IMR-90 (cell line): Measurements from ENCODE around the gene ACTA2. TPM values are rescaled to one million over a fixed set of nuclear protein-coding genes. Genes with fewer than 3 reads are reported as not detected.

Source experiments
- ATAC-seq: fragments of 200-7000 bp; cut with Tn5 transposase; 2 replicates; pipeline ENCODE4 v1.9.1; 2020; ENCODE audit warnings: low read depth, mild to moderate bottlenecking, moderate library complexity
- BruUV-seq: library from RNA; stranded (reverse); fragments of 400-500 nt; replicated peaks from 2 replicates; lab custom pipeline; 2021; lab: Mats Ljungman, UMichigan
- CTCF ChIA-PET: fragments of 300-600 bp; formaldehyde crosslinking; extraction: SDS; loops from one replicate; lab custom pipeline; 2021; ENCODE audit warnings: antibody characterized with exemption; lab: Yijun Ruan, JAX
- POLR2A ChIA-PET: fragments of 300-600 bp; sonication (Branson Sonifier 250); formaldehyde crosslinking; loops from one replicate; lab custom pipeline; 2022; ENCODE audit warnings: antibody characterized with exemption; ENCODE audit not compliant: unreplicated experiment; lab: Charles Lee
- DNase-seq: peaks from one replicate; pipeline ENCODE4 v3.0.0; 2013
- H2AFZ ChIP-seq: replicated peaks from 2 replicates; pipeline ENCODE3; 2013; ENCODE audit warnings: low read length, mild to moderate bottlenecking; ENCODE audit not compliant: poor library complexity
- H2AK5ac ChIP-seq: 2 replicates; pipeline ENCODE4 v1.6.1; 2013; ENCODE audit warnings: low read depth, low read length, inconsistent platforms
- H2AK9ac ChIP-seq: replicated peaks from 2 replicates; pipeline ENCODE3; 2013; ENCODE audit warnings: mild to moderate bottlenecking, low read depth, low read length, moderate library complexity; ENCODE audit not compliant: poor library complexity
- H2BK120ac ChIP-seq: 2 replicates; pipeline ENCODE4 v1.6.1; 2013; ENCODE audit warnings: low read depth, low read length, inconsistent platforms
- H2BK15ac ChIP-seq: 3 replicates; pipeline ENCODE4 v1.6.1; 2013; ENCODE audit warnings: low read depth, low read length, inconsistent platforms
- H2BK20ac ChIP-seq: 2 replicates; pipeline ENCODE4 v1.6.1; 2013; ENCODE audit warnings: low read depth, mild to moderate bottlenecking, inconsistent platforms, low read length, moderate library complexity
- H2BK5ac ChIP-seq: 2 replicates; pipeline ENCODE4 v1.6.1; 2013; ENCODE audit warnings: mild to moderate bottlenecking, low read depth, low read length, inconsistent platforms; ENCODE audit not compliant: poor library complexity, severe bottlenecking
- H3K14ac ChIP-seq: replicated peaks from 2 replicates; pipeline ENCODE4 v1.6.1; 2013; ENCODE audit warnings: low read depth, low read length, inconsistent platforms
- H3K18ac ChIP-seq: 2 replicates; pipeline ENCODE4 v1.6.1; 2013; ENCODE audit warnings: low read depth, low read length, control low read depth
- H3K23ac ChIP-seq: 2 replicates; pipeline ENCODE4 v1.6.1; 2013; ENCODE audit warnings: low read depth, low read length, inconsistent platforms
- H3K27ac ChIP-seq: 2 replicates; pipeline ENCODE4 v1.5.1; 2013; ENCODE audit warnings: mild to moderate bottlenecking, control low read depth, low read length; ENCODE audit not compliant: insufficient read depth
- H3K27me3 ChIP-seq: 2 replicates; pipeline ENCODE4 v1.6.1; 2013; ENCODE audit warnings: low read length; ENCODE audit not compliant: control insufficient read depth, insufficient read depth
- H3K36me3 ChIP-seq: 2 replicates; pipeline ENCODE4 v1.6.1; 2013; ENCODE audit warnings: low read length, mixed read lengths; ENCODE audit not compliant: control insufficient read depth, insufficient read depth
- H3K4ac ChIP-seq: 2 replicates; pipeline ENCODE4 v1.6.1; 2013; ENCODE audit warnings: low read depth, low read length, inconsistent platforms
- H3K4me1 ChIP-seq: 2 replicates; pipeline ENCODE4 v1.6.1; 2013; ENCODE audit warnings: low read length, mixed read lengths; ENCODE audit not compliant: control insufficient read depth, insufficient read depth
- H3K4me2 ChIP-seq: 2 replicates; pipeline ENCODE4 v1.6.1; 2013; ENCODE audit warnings: low read depth, mild to moderate bottlenecking, control low read depth, low read length, moderate library complexity
- H3K4me3 ChIP-seq: 2 replicates; pipeline ENCODE4 v1.5.1; 2013; ENCODE audit warnings: low read depth, mild to moderate bottlenecking, control low read depth, low read length, moderate library complexity; ENCODE audit not compliant: insufficient read depth
- H3K56ac ChIP-seq: 2 replicates; pipeline ENCODE4 v1.6.1; 2013; ENCODE audit warnings: low read length, inconsistent platforms; ENCODE audit not compliant: insufficient read depth; ENCODE audit errors: extremely low read depth
- H3K79me1 ChIP-seq, 2 experiments: 2 replicates each; pipeline ENCODE4 v1.6.1; 2013; ENCODE audit warnings: low read length in 2 of 2, inconsistent platforms in 1 of 2, low read depth in 1 of 2
- H3K9ac ChIP-seq: 2 replicates; pipeline ENCODE4 v1.6.1; 2013; ENCODE audit warnings: low read depth, low read length, control low read depth
- H3K9me1 ChIP-seq: 2 replicates; pipeline ENCODE4 v1.6.1; 2013; ENCODE audit warnings: low read length, inconsistent platforms; ENCODE audit not compliant: insufficient read depth
- H3K9me3 ChIP-seq: 2 replicates; pipeline ENCODE4 v1.6.1; 2013; ENCODE audit warnings: low read length; ENCODE audit not compliant: control insufficient read depth, insufficient read depth
- H4K20me1 ChIP-seq: 2 replicates; pipeline ENCODE4 v1.6.1; 2013; ENCODE audit warnings: low read length, inconsistent platforms; ENCODE audit not compliant: insufficient read depth
- H4K5ac ChIP-seq: 2 replicates; pipeline ENCODE4 v1.6.1; 2013; ENCODE audit warnings: mild to moderate bottlenecking, low read depth, low read length, control low read depth
- H4K8ac ChIP-seq, 2 experiments: 2 replicates each; pipeline ENCODE4 v1.6.1; 2013; ENCODE audit warnings: low read depth in 2 of 2, low read length in 2 of 2, control low read depth in 1 of 2, inconsistent platforms in 1 of 2
- H4K91ac ChIP-seq: 2 replicates; pipeline ENCODE4 v1.6.1; 2013; ENCODE audit warnings: low read depth, low read length, inconsistent platforms; ENCODE audit not compliant: insufficient read depth
- BHLHE40 ChIP-seq: fragments of 150-350 bp; IDR thresholded peaks from 2 replicates; pipeline ENCODE4 v1.6.1; 2016; ENCODE audit warnings: mild to moderate bottlenecking, low read depth, low read length
- CEBPB ChIP-seq: IDR thresholded peaks from 2 replicates; pipeline ENCODE4 v1.6.1; 2012; ENCODE audit warnings: low read depth, low read length, improper control_type of control experiment
- CHD1 ChIP-seq: IDR thresholded peaks from 2 replicates; pipeline ENCODE4 v1.6.1; 2012; ENCODE audit warnings: low read depth, low read length, improper control_type of control experiment
- CTCF ChIP-seq: conservative IDR thresholded peaks from 2 replicates; pipeline ENCODE4 v1.5.1; 2012; ENCODE audit warnings: mild to moderate bottlenecking, low read depth, low read length, improper control_type of control experiment
- ELK1 ChIP-seq: fragments of 150-350 bp; IDR thresholded peaks from 2 replicates; pipeline ENCODE4 v1.6.1; 2016; ENCODE audit warnings: low read depth, mild to moderate bottlenecking, low read length, moderate library complexity, borderline replicate concordance
- FOS ChIP-seq: fragments of 150-350 bp; IDR thresholded peaks from 2 replicates; pipeline ENCODE4 v1.6.1; 2016; ENCODE audit warnings: low read depth, low read length
- MAFK ChIP-seq: IDR thresholded peaks from 2 replicates; pipeline ENCODE4 v1.6.1; 2012; ENCODE audit warnings: low read depth, low read length, improper control_type of control experiment
- MAZ ChIP-seq: IDR thresholded peaks from 2 replicates; pipeline ENCODE4 v1.6.1; 2012; ENCODE audit warnings: low read depth, mild to moderate bottlenecking, low read length, improper control_type of control experiment, moderate library complexity, borderline replicate concordance
- MXI1 ChIP-seq: IDR thresholded peaks from 2 replicates; pipeline ENCODE4 v1.6.1; 2012; ENCODE audit warnings: low read depth, mild to moderate bottlenecking, low read length, moderate library complexity, borderline replicate concordance
- NFE2L2 ChIP-seq: fragments of 150-350 bp; IDR thresholded peaks from 2 replicates; pipeline ENCODE4 v1.6.1; 2016; ENCODE audit warnings: low read depth, mild to moderate bottlenecking, low read length
- POLR2A ChIP-seq: IDR thresholded peaks from 2 replicates; pipeline ENCODE4 v1.6.1; 2012; ENCODE audit warnings: mild to moderate bottlenecking, low read depth, low read length
- RAD21 ChIP-seq: IDR thresholded peaks from 2 replicates; pipeline ENCODE4 v1.6.1; 2012; ENCODE audit warnings: low read length, improper control_type of control experiment
- RCOR1 ChIP-seq: IDR thresholded peaks from 2 replicates; pipeline ENCODE4 v1.6.1; 2012; ENCODE audit warnings: mild to moderate bottlenecking, low read length, improper control_type of control experiment; ENCODE audit not compliant: insufficient replicate concordance
- RFX5 ChIP-seq: IDR thresholded peaks from 2 replicates; pipeline ENCODE4 v1.8.0; 2012; ENCODE audit warnings: low read depth, mild to moderate bottlenecking, low read length, moderate library complexity
- SMC3 ChIP-seq: fragments of 150-350 bp; IDR thresholded peaks from 2 replicates; pipeline ENCODE4 v1.6.1; 2016; ENCODE audit warnings: low read depth, mild to moderate bottlenecking, antibody characterized with exemption, low read length, moderate library complexity
- USF2 ChIP-seq: fragments of 150-350 bp; IDR thresholded peaks from 2 replicates; pipeline ENCODE4 v1.6.1; 2017; ENCODE audit warnings: mild to moderate bottlenecking, antibody characterized with exemption, low read length, low read depth
- WGBS, 2 experiments: methylation state at CpG; one replicate each; pipeline versions ENCODE4 v1.1.5 to v1.1.7; 2013; ENCODE audit warnings: missing lambda C conversion rate in 2 of 2; ENCODE audit not compliant: insufficient read length in 1 of 2; ENCODE audit errors: extremely low coverage in 2 of 2; 5-methylcytosine and 5-hydroxymethylcytosine counted together
- dilution Hi-C: fragments of 300-500 bp; cut with HindIII; formaldehyde crosslinking; loops from one replicate; pipeline ENCODE4 v1.14.3; 2018; ENCODE audit warnings: low sequenced_read_pairs; ENCODE audit not compliant: unreplicated experiment
- in situ Hi-C: fragments of 300-500 bp; cut with MboI; formaldehyde crosslinking; loops from 3 replicates; pipeline ENCODE4 v1.14.3; 2019; ENCODE audit warnings: low sequenced_read_pairs, inconsistent platforms, mixed read lengths
- intact Hi-C: fragments of 100-400 bp; cut with micrococcal nuclease; formaldehyde crosslinking; loops from 2 replicates; pipeline ENCODE4 v1.10.0; 2022
- polyA plus RNA-seq, 3 experiments: library from polyadenylated mRNA; depleted of rRNA; stranded (reverse); fragments of >200 nt; gene quantifications; 2 replicates each; pipeline ENCODE4 v1.2.3, GENCODE V29; 2012; ENCODE audit warnings: low replicate concordance in 1 of 3
- total RNA-seq: library from RNA; depleted of rRNA; stranded (reverse); fragments of >200 nt; gene quantifications from 2 replicates; pipeline ENCODE4 v1.2.3, GENCODE V29; 2012

ACTA2 gene
- total and polyA plus RNA-seq, 2 of the 4 experiments (the other 2 are of a cell fraction), result 978 to 1,235 TPM

- Histone ChIP-seq H2BK20ac (peak overlapping the region; percentile 22; the same call in 1 of the 2 replicates), H4K91ac (no peak overlapping the region), H4K8ac (0 out of 4 replicates have a peak overlapping the region, but pooled peaks of 1 of the 2 experiments have one; percentile 6), H3K9me1 (peaks cover 3% of the 10 kb centered on the region; the same call in 1 of the 2 replicates), H3K4me3 (no peak overlapping the region), H3K9ac (no peak overlapping the region), H3K27me3 (no peaks in the 10 kb centered on the region), H3K27ac (no peak overlapping the region), H3K23ac (peak overlapping the region; percentile 60; the same call in 1 of the 2 replicates), H3K18ac (peak overlapping the region; percentile 83; the same call in 1 of the 2 replicates), H2BK120ac (no peak overlapping the region; the same call in 1 of the 2 replicates), H3K4me2 (peak overlapping the region; percentile 55; the same call in 1 of the 2 replicates), H4K5ac (peak overlapping the region; percentile 30; the same call in 1 of the 2 replicates), H2AFZ (no peak overlapping the region), H3K56ac (no peak overlapping the region), H4K20me1 (no peaks in the 10 kb centered on the region), H3K36me3 (no peaks in the 10 kb centered on the region), H2BK5ac (peak overlapping the region; percentile 52), H3K14ac (no peak overlapping the region; the same call in 1 of the 2 replicates), H2BK15ac (no peak overlapping the region), H2AK9ac (no peak overlapping the region), H3K79me1 (peaks cover 3 to 39% of the 10 kb centered on the region in 2 experiments; a peak in 3 of 4 replicates), H3K9me3 (no peaks in the 10 kb centered on the region), H3K4ac (no peak overlapping the region), H2AK5ac (no peak overlapping the region), H3K4me1 (peaks cover 7% of the 10 kb centered on the region)
- TF ChIP-seq USF2 (no peak), BHLHE40 (no peak), FOS (no peak), SMC3 (no peak), RFX5 (no peak), ELK1 (no peak), RCOR1 (no peak), CHD1 (no peak), MAFK (no peak), NFE2L2 (no peak), RAD21 (no peak), MAZ (no peak), MXI1 (no peak), CTCF (no peak), POLR2A (no peak), CEBPB (no peak)
- dilution Hi-C loops (no loop called here), in situ Hi-C loops (no loop called here), intact Hi-C loops (no loop called here)
- ChIA-PET CTCF (interaction anchor here (1.0 kb wide), 1 partner anchor 28 kb away, joined by 3 read pairs; no protein-coding TSS in a partner anchor), POLR2A (no interaction called here)
- WGBS, 2 experiments, result no CpG with 5 or more reads among the region's 1 CpG
- no TSS peak for BruUV-seq
- DNase-seq (no peak), ATAC-seq (peak; percentile 56)
Observed at GRCh38 chr10:88960802-88961201, 8.2 kb upstream of the ACTA2 start.
